Naive B cell (primary cell): ENCODE measurements around the gene GUK1. TPM values are rescaled to one million over a fixed set of nuclear protein-coding genes. Genes with fewer than 3 reads are reported as not detected.

Experiments used
- ATAC-seq, 2 donors: fragments of 150-1000 bp; cut with Tn5 transposase; 2 replicates each; pipeline ENCODE4 v1.10.0; 2021; ENCODE audit warnings: low read depth in 2 of 2, mild to moderate bottlenecking in 2 of 2, moderate library complexity in 2 of 2
- DNase-seq: peaks from one replicate; pipeline ENCODE4 v3.0.0; 2022
- H3K27ac Mint-ChIP-seq, 6 donors: one replicate each; pipeline ENCODE4 v1.8.0; 2020 to 2022; ENCODE audit warnings: mild to moderate bottlenecking in 6 of 6, mixed read lengths in 6 of 6, moderate library complexity in 5 of 6, inconsistent platforms in 2 of 6
- H3K27me3 Mint-ChIP-seq, 3 donors: one replicate each; pipeline ENCODE4 v1.8.0; 2021 to 2022; ENCODE audit warnings: mixed read lengths in 3 of 3, mild to moderate bottlenecking in 1 of 3
- H3K36me3 Mint-ChIP-seq, 2 donors: one replicate each; pipeline ENCODE4 v1.8.0; 2020 to 2022; ENCODE audit warnings: mixed read lengths in 2 of 2, inconsistent platforms in 1 of 2, mild to moderate bottlenecking in 1 of 2
- H3K4me1 Mint-ChIP-seq, 3 donors: one replicate each; pipeline ENCODE4 v1.8.0; 2020 to 2022; ENCODE audit warnings: mixed read lengths in 3 of 3, inconsistent platforms in 1 of 3, mild to moderate bottlenecking in 1 of 3, moderate library complexity in 1 of 3
- H3K4me3 Mint-ChIP-seq, 8 donors: one replicate each; pipeline ENCODE4 v1.8.0; 2020 to 2022; ENCODE audit warnings: mild to moderate bottlenecking in 8 of 8, mixed read lengths in 8 of 8, moderate library complexity in 8 of 8, inconsistent platforms in 2 of 8
- H3K9me3 Mint-ChIP-seq, 7 donors: one replicate each; pipeline ENCODE4 v1.8.0; 2020 to 2022; ENCODE audit warnings: mixed read lengths in 7 of 7, mild to moderate bottlenecking in 5 of 7, inconsistent platforms in 2 of 7, moderate library complexity in 1 of 7
- polyA plus RNA-seq, 6 donors: library from polyadenylated mRNA; unstranded; fragments of 300-500 nt; fragmentation: Illumina TruSeq; gene quantifications; one replicate each; pipeline ENCODE4 v1.2.3, GENCODE V29; 2021; ENCODE audit warnings: low read depth in 6 of 6

Gene GUK1
- polyA plus RNA-seq, 6 donors from 2014 or later = 190 to 350 (median 220) TPM

DNA sequence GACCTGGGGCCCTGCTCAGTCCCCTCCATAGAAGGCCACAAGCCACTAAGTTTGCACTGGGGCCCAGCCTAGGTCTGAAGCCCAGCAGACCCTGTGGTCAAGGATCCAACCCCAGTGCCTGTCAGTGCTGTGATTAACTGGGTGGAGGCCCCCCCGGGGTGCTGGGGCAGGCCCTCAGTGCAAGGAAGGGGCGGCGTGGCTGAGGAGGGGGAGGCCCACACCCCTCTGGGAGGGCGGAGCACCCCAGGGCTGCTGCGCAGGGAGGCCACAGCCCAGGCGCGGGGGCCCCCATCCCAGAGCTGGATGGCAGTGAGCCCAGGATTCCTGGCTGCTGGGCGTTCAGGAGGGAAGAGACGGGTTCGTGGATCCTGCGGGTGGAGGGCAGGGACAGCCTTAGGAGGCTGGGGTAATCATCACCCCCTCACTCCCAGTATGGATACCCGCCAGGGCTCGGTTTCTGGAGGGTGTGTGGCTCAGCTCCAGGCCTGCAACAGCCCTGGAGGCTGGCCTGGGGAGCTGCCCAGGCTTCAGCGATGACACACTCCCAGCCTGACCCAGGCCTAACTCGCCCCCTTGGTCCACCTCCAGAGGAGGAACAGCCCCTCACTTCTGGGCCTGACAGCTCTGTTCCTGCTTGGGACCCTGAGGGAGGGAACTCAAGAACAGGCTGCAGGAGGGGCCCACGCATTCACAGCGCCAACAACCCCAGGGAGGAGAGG, 10.5 kb downstream of the GUK1 start:
- ATAC-seq (peak in 1 of 2 donors; percentile 7), DNase-seq (no peak)
- Mint-ChIP-seq H3K4me3 (peak overlapping the region in 1 of 8 donors; percentile 22), H3K4me1 (peaks cover 0 to 9% (median 8%) of the 10 kb centered on the region in 3 donors), H3K36me3 (no peaks in the 10 kb centered on the region), H3K27me3 (no peaks in the 10 kb centered on the region), H3K27ac (no peak overlapping the region), H3K9me3 (no peaks in the 10 kb centered on the region)

DNA sequence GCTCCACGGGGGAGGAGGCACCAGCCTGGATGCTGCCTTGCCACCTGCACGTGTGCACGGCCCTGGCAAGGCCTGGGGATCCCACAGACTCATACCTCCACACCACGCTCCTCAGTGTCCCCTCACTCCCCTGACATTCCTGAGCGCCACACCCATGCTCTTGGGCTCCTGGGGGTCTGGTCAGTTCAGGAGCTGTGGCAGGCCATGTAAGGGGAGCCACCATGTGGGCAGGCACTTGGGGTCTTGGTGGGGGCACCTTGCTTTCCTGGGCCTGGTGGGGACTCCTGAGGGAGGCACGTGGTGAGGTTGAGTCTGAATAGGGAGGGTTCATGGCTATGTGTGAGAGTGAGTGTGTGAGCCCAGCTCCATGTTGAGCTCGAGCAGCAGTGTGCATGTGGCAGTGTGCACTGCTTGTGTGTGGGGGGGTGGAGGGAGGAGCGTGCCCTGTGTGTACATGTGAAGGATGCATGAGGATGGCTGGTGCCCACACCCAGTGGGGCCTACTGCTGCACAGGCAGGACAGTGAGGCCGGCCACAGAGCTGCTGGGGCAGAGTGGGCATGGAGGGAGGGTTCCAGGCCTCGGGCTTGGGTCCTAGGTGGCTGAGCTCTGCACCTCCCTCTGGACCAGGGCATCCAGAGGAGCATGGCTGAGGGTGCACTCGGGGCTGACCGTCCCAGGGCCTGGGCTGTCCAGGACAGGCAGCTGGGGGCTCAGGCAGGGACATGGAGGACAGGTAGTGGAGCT, 11.3 kb downstream of the GUK1 start:
- no peaks in the 10 kb centered on the region for H3K27me3 Mint-ChIP-seq
- H3K4me3 Mint-ChIP-seq = peak overlapping the region in 2 of 8 donors; percentile 32 to 53
- no peaks in the 10 kb centered on the region for H3K36me3 Mint-ChIP-seq
- ATAC-seq (peak; percentile 11 to 17), DNase-seq (no peak)
- no peaks in the 10 kb centered on the region for H3K9me3 Mint-ChIP-seq
- peak overlapping the region in 2 of 6 donors; percentile 26 to 81 for H3K27ac Mint-ChIP-seq
- peaks cover 0 to 9% (median 8%) of the 10 kb centered on the region in 3 donors for H3K4me1 Mint-ChIP-seq

DNA sequence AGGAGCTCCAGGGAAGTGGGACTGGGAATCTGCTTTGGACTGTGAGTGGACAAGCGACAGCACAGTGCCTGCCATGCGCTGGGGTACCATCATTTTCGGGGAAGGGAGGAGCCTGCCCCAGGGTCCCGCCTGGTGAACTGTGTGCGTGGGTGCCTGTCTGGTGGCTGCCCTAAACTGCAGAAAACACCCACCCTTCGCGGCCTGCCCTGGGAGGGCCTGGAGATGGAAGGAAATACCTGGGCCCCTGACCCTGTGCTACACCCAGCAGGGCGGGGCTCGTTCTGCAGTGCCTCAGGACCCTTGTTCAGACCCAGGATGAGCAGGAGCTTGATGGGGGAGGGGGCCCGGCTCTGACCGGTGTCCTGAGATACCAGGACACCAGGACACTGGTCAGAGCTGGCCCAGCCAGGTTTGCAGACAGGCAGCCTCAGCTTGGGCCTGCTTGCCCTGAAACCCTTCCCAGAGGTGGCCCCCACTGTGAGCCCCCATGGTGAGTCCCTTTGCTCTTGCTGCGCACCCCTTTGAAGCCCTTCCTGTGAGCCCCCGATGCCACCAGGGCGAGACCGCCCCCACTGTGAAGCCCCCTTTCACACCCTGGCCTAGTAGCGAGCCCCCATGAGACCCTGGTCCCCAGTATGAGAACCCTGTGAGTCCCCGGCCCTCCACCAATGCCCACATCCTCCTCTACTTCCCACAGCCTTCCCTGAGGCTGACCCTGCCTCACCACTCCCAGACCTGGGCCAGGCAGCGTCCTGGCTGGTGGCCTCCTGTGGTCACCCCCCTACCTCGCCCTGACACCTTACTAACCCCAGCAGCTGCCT, 12.2 kb downstream of the GUK1 start:
- Mint-ChIP-seq H3K9me3 (no peaks in the 10 kb centered on the region), H3K4me3 (peak overlapping the region in 1 of 8 donors; percentile 78), H3K36me3 (no peaks in the 10 kb centered on the region), H3K27me3 (peaks cover 0 to 5% (median 0%) of the 10 kb centered on the region in 3 donors), H3K4me1 (peaks cover 3 to 9% (median 8%) of the 10 kb centered on the region in 3 donors), H3K27ac (peak overlapping the region in 2 of 6 donors; percentile 40 to 84)
- no peak for DNase-seq
- no peak for ATAC-seq

DNA sequence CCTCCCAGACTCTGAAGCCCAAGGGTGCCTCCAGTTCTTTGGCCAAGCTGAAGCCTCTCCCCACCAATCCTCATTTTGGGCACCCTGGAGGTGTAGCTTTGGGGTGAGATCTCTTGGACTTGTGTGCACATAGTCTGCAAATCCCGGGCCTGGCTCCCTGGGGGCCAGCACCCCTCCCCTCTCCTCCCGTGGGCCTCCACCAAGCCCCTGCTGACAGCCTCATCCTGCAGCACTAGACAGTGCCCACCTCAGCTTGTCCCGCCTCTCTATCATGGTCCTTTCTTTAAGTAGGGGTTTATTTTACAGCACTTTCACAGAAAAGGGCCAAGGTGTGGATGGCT, 12.8 kb downstream of the GUK1 start:
- peak overlapping the region in 1 of 8 donors; percentile 78 for H3K4me3 Mint-ChIP-seq
- H3K27ac Mint-ChIP-seq = peak overlapping the region in 1 of 6 donors; percentile 40
- H3K36me3 Mint-ChIP-seq = no peaks in the 10 kb centered on the region
- DNase-seq (no peak), ATAC-seq (no peak)
- H3K4me1 Mint-ChIP-seq = peaks cover 4 to 9% (median 8%) of the 10 kb centered on the region in 3 donors
- peaks cover 0 to 5% (median 0%) of the 10 kb centered on the region in 3 donors for H3K27me3 Mint-ChIP-seq
- no peaks in the 10 kb centered on the region for H3K9me3 Mint-ChIP-seq

DNA sequence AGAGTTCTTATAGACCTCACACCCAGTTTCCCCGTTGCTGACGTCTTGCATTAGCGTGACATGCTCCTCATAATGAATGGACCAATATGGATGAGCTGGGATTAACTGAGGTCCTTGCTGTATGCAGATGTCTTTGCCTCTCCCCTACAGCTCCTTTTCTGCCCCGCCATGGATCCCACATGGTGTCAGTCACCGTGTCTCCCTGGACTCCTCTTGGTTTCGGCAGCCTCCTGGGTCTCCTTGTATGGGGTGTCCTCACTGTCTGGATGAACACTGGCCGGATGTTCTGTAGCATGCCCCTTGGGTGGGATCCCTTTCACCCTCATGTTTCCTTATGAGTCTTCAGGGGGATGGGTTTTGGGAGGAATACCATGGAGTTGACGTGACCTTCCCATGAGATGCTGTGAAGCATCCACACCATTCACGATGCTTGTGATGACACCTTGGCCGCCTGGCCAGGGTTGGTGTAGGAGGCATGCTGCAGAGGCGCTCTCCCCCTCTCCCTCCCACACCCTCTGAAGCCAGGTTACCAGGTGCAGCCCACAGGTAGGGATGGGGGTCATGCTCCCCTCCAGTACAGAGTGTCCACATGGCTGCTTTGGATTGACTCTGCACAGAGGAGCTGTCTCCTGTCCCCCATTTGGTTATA, 14.1 kb downstream of the GUK1 start:
- ATAC-seq (no peak), DNase-seq (no peak)
- Mint-ChIP-seq H3K27me3 (peaks cover 0 to 5% (median 0%) of the 10 kb centered on the region in 3 donors), H3K4me1 (peaks cover 4 to 9% (median 8%) of the 10 kb centered on the region in 3 donors), H3K27ac (peak overlapping the region in 3 of 6 donors; percentile 24 to 85 (median 39)), H3K36me3 (no peaks in the 10 kb centered on the region), H3K4me3 (no peak overlapping the region), H3K9me3 (no peaks in the 10 kb centered on the region)

DNA sequence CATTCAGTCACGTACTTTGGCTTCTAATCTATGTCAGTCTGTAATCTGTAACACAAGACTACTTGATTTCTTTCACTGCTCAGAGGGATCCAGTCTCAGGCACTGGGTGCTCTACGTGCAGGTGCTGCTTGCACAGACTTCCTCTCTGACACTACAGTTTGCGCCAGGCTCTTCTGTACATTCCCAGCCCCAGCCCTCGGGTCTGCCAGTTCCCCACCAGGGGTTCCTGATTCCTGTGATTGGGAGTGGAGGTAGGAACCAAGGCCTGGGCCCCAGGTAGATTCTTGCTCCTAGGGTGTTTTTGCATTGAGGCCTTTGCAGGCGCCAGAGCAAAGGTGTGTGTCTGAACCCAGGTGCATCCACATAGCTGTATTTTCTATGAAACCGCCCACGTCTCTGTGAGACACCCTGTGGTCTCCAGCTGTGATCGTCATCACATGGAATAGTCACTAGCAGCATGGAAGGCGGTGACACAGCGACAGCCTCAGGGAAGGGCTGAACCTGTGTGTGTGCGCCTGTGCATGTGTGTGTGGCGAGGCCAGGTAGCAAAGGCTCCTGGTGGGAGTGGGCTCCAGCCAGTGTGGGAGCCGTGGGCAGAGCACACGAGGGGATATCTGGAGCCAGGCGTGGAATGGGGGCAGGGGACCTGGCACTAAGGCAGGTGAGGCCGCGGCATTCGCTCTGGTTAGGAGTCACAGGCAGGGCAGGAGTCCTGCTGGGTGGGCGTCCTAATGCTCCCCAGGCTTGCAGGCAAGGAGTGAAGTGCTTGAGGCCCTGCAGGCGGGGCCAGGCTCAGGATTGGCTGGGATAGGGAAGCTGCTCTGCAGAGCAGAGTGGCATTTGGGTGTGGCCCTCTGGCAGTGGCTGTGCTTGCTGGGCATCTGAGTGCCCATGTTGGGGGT, 14.8 kb downstream of the GUK1 start:
- no peak overlapping the region for H3K27ac Mint-ChIP-seq
- no peak overlapping the region for H3K4me3 Mint-ChIP-seq
- ATAC-seq = no peak

DNA sequence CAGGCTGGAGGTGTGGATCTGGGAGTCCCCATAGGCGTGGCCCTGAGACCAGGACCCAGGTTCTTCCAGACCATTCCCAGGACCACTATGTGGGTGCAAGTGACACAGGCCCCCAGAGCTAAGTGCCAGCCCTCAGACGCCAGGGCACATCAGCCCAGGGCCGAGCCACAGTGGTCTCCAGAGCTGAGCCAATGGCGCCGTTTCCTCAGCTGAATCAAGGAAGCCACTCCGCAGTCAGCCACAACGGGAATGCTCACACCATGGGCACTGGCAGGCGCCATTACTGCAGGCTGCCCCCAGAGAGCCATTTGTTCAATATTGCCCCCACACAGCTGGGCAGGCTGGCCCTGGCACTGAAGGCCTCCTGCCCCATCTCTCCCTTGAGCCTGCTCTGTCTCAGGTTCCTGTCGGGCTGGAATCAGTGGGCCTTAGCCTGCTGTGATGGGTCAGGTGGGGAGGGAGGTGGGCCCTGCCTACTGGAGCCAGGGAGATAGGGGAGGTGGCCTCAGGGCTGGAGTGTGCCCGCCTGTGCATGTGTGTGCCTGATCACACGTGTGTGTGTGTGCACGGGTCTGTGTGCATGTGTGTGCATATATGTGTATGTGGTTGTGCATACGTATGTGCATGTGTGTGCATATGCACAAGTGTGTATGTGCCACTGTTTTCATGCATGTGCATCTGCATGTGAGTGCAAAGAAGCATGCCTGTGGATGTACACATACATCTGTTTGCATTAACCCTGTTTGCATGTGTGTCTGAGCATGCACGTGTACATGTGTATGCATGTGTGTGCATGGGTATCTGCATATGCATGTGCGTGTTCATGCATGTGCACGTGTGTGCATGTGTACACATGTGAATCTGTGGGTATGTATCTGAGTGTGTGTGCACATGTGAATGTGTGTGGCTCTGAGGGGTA, 15.8 kb downstream of the GUK1 start:
- DNase-seq (no peak), ATAC-seq (no peak)
- Mint-ChIP-seq H3K27me3 (peaks cover 0 to 5% (median 0%) of the 10 kb centered on the region in 3 donors), H3K4me3 (no peak overlapping the region), H3K27ac (no peak overlapping the region), H3K4me1 (peaks cover 6 to 9% (median 8%) of the 10 kb centered on the region in 3 donors), H3K9me3 (no peaks in the 10 kb centered on the region), H3K36me3 (no peaks in the 10 kb centered on the region)

More for the DNA sequence above, 14.8 kb downstream of the GUK1 start:
- no peak for DNase-seq
- Mint-ChIP-seq H3K4me1 (peaks cover 6 to 9% (median 8%) of the 10 kb centered on the region in 3 donors), H3K36me3 (no peaks in the 10 kb centered on the region), H3K27me3 (peaks cover 0 to 5% (median 0%) of the 10 kb centered on the region in 3 donors), H3K9me3 (no peaks in the 10 kb centered on the region)

DNA sequence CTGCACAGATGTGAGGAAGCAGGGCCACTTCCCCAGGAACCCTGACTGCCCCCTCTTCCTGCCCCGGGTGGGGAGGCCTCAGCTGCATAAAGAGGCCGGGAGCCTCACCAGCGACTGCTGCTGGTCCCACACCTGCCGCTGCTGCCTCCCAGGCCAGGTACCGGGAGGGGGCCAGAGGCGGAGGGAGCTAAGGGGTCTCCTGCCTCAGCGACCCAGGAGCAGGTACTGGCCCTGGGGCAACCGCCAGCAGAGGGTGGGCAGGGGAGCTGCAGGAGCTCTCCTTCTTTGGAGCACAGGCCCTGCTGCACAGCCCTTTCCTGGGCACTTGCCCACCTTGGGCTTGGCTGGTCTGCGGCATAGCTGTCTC, 16.4 kb downstream of the GUK1 start:
- Mint-ChIP-seq H3K4me3 (no peak overlapping the region), H3K27me3 (peaks cover 0 to 5% (median 0%) of the 10 kb centered on the region in 3 donors), H3K4me1 (peaks cover 4 to 6% (median 4%) of the 10 kb centered on the region in 3 donors), H3K9me3 (no peaks in the 10 kb centered on the region), H3K36me3 (no peaks in the 10 kb centered on the region), H3K27ac (no peak overlapping the region)
- ATAC-seq = no peak
- no peak for DNase-seq

DNA sequence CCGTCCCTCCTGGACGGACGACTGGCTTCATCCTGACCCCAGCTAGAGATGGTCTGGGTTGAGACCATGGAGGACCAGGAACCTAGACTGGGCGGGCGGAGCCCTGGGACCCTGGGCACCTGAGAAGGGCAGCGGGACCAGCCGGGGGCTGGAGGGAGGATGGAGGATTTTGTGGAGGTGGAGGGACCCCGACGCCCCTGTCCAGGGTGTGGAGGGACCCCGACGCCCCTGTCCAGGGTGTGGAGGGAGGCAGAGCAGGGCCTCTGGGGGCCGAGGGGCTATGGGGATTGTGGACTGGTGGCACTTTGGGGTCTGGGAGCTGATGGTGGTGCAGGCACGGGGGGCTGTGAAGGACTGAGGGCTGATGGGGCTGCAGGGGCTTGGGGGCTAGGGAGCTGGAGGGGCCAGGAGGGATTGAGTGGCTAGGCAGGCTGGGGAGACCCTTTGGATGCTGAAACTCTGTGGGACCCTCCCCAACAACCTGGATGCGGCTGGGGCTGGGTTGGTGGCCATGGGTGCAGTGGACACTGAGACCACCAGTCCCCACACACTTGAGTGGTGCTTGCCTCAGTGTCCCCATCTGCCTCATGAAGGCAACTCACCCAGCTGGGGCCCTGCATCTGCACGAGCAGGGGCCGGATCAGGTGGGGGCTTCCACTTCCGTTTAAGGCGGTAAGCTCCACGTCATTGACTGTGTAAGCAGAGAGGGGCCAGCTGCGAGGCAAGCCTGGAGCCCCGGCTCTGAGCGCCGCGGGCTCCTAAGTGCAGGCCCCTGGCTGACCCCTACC, 17.1 kb downstream of the GUK1 start:
- no peak for DNase-seq
- peaks cover 4 to 6% (median 4%) of the 10 kb centered on the region in 3 donors for H3K4me1 Mint-ChIP-seq
- H3K27me3 Mint-ChIP-seq = peaks cover 0 to 5% (median 0%) of the 10 kb centered on the region in 3 donors
- H3K4me3 Mint-ChIP-seq = no peak overlapping the region
- no peaks in the 10 kb centered on the region for H3K36me3 Mint-ChIP-seq
- ATAC-seq = peak; percentile 63 to 69
- no peak overlapping the region for H3K27ac Mint-ChIP-seq
- no peaks in the 10 kb centered on the region for H3K9me3 Mint-ChIP-seq

DNA sequence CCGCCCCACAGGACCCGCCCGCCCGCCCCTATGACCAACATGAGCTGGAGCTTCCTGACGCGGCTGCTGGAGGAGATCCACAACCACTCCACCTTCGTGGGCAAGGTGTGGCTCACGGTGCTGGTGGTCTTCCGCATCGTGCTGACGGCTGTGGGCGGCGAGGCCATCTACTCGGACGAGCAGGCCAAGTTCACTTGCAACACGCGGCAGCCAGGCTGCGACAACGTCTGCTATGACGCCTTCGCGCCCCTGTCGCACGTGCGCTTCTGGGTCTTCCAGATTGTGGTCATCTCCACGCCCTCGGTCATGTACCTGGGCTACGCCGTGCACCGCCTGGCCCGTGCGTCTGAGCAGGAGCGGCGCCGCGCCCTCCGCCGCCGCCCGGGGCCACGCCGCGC, 17.6 kb downstream of the GUK1 start:
- Mint-ChIP-seq H3K27me3 (peaks cover 0 to 5% (median 0%) of the 10 kb centered on the region in 3 donors), H3K4me3 (no peak overlapping the region), H3K27ac (no peak overlapping the region), H3K36me3 (no peaks in the 10 kb centered on the region), H3K9me3 (no peaks in the 10 kb centered on the region), H3K4me1 (peaks cover 2 to 6% (median 4%) of the 10 kb centered on the region in 3 donors)
- DNase-seq = no peak
- no peak for ATAC-seq
